SK-N-SH treated with all-trans-retinoic acid at 6 μM for 48 hours (cell line): ENCODE data around the gene TPST1.

Source experiments
- BACH2 ChIP-seq: fragments of 250-450 bp; sonication (Bioruptor Pico); IDR thresholded peaks from 2 replicates; pipeline ENCODE4 v1.9.0; 2021; ENCODE audit warnings: mild to moderate bottlenecking, borderline replicate concordance
- ESRRG ChIP-seq: fragments of 250-450 bp; sonication (Bioruptor Pico); IDR thresholded peaks from 2 replicates; pipeline ENCODE4 v1.6.1; 2021; ENCODE audit warnings: mild to moderate bottlenecking
- GLIS3 ChIP-seq: fragments of 250-450 bp; sonication (Bioruptor Pico); IDR thresholded peaks from 2 replicates; pipeline ENCODE4 v1.5.0; 2020; ENCODE audit warnings: mild to moderate bottlenecking, moderate library complexity
- PATZ1 ChIP-seq: fragments of 250-450 bp; sonication (Bioruptor Pico); IDR thresholded peaks from 2 replicates; pipeline ENCODE4 v1.8.0; 2020; ENCODE audit warnings: mild to moderate bottlenecking, moderate library complexity, borderline replicate concordance
- RARB ChIP-seq: fragments of 250-450 bp; sonication (Bioruptor Pico); IDR thresholded peaks from 2 replicates; pipeline ENCODE4 v1.8.0; 2021; ENCODE audit warnings: mild to moderate bottlenecking, moderate library complexity
- ZNF565 ChIP-seq: fragments of 450-650 bp; formaldehyde crosslinking; conservative IDR thresholded peaks from 2 replicates; pipeline ENCODE4 v1.5.0; 2020; ENCODE audit warnings: low read depth, mild to moderate bottlenecking, moderate library complexity
- ZNF70 ChIP-seq: fragments of 450-650 bp; formaldehyde crosslinking; IDR thresholded peaks from 2 replicates; pipeline ENCODE4 v1.5.0; 2020; ENCODE audit warnings: mild to moderate bottlenecking, moderate library complexity
- TF ChIP-seq, protein P1 (sequence below): fragments of 250-450 bp; sonication (Bioruptor Pico); IDR thresholded peaks from 2 replicates; pipeline ENCODE4 v1.5.0; 2020; ENCODE audit warnings: mild to moderate bottlenecking, moderate library complexity

DNA sequence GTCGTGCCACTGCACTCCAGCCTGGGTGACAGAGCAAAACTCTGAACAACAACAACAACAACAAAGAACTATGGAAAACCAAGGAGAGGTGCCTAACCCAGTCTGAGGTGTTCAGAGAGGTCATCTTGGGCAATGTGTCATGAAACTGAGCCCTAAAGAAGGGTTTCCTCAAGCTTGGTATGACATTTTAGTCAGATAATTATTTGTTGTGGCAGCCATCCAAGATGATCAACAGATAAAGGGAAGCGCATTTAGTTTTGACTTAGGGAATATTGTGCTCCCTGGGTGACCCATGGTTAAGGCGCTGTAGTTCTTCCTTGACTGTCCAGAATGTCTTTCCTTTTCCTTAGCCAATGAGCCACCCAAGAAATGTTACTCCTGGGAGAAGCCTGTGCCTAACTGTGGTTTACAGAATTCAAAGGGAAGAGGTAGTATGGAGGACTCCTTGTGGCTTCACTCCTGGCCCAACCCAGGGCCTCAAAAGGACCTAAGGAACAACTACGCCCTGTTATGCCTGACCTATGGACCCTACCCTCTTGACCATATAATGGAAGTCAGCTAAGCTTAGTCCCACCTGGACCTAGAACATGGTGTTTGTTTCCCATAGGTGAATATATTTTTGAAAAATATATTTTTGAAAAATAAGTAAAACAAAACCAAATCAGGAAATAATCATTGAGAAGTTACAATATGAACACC is 42.4 kb downstream of the TPST1 start:
- TF ChIP-seq ESRRG (CRISPR knock-in tag) (no peak), BACH2 (CRISPR knock-in tag) (no peak), RARB (CRISPR knock-in tag) (no peak), GLIS3 (CRISPR knock-in tag) (no peak), ZNF565 (CRISPR knock-in tag) (no peak), PATZ1 (CRISPR knock-in tag) (no peak), ZNF70 (CRISPR knock-in tag) (no peak)
- TF ChIP-seq, protein P1, sequence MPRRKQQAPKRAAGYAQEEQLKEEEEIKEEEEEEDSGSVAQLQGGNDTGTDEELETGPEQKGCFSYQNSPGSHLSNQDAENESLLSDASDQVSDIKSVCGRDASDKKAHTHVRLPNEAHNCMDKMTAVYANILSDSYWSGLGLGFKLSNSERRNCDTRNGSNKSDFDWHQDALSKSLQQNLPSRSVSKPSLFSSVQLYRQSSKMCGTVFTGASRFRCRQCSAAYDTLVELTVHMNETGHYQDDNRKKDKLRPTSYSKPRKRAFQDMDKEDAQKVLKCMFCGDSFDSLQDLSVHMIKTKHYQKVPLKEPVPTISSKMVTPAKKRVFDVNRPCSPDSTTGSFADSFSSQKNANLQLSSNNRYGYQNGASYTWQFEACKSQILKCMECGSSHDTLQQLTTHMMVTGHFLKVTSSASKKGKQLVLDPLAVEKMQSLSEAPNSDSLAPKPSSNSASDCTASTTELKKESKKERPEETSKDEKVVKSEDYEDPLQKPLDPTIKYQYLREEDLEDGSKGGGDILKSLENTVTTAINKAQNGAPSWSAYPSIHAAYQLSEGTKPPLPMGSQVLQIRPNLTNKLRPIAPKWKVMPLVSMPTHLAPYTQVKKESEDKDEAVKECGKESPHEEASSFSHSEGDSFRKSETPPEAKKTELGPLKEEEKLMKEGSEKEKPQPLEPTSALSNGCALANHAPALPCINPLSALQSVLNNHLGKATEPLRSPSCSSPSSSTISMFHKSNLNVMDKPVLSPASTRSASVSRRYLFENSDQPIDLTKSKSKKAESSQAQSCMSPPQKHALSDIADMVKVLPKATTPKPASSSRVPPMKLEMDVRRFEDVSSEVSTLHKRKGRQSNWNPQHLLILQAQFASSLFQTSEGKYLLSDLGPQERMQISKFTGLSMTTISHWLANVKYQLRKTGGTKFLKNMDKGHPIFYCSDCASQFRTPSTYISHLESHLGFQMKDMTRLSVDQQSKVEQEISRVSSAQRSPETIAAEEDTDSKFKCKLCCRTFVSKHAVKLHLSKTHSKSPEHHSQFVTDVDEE (CRISPR knock-in tag): no peak
